MCF 10A (cell line): ENCODE measurements around the gene MICAL3. TPM values are rescaled to one million over a fixed set of nuclear protein-coding genes. Genes with fewer than 3 reads are reported as not detected.

Source experiments
- BruUV-seq: library from RNA; stranded (reverse); fragments of 400-500 nt; replicated peaks from 2 replicates; lab custom pipeline; 2021; lab: Mats Ljungman, UMichigan
- CTCF ChIA-PET: fragments of 300-600 bp; sonication (Branson Sonifier 250); formaldehyde crosslinking; extraction: SDS; loops from one replicate; lab custom pipeline; 2021; ENCODE audit warnings: antibody characterized with exemption, inconsistent platforms; lab: Yijun Ruan, JAX
- POLR2A ChIA-PET: fragments of 300-600, 350-650 bp; sonication (Branson Sonifier 250); formaldehyde crosslinking; extraction: SDS; loops from one replicate; lab custom pipeline; 2020; ENCODE audit warnings: antibody characterized with exemption, inconsistent platforms; lab: Yijun Ruan, JAX
- DNase-seq: peaks from one replicate; pipeline ENCODE4 v3.0.0-alpha.2; 2018; ENCODE audit not compliant: unreplicated experiment
- H3K27ac Mint-ChIP-seq: one replicate; pipeline ENCODE4 v1.8.0; 2022; ENCODE audit warnings: mild to moderate bottlenecking, low read depth, mixed read lengths; ENCODE audit not compliant: unreplicated experiment
- H3K27me3 Mint-ChIP-seq: one replicate; pipeline ENCODE4 v1.8.0; 2022; ENCODE audit warnings: mixed read lengths; ENCODE audit not compliant: insufficient read depth, unreplicated experiment
- H3K36me3 Mint-ChIP-seq: one replicate; pipeline ENCODE4 v1.8.0; 2022; ENCODE audit warnings: mild to moderate bottlenecking, moderate library complexity, mixed read lengths; ENCODE audit not compliant: insufficient read depth, unreplicated experiment
- H3K4me1 Mint-ChIP-seq: one replicate; pipeline ENCODE4 v1.8.0; 2022; ENCODE audit warnings: mixed read lengths; ENCODE audit not compliant: insufficient read depth, unreplicated experiment
- H3K4me3 Mint-ChIP-seq: one replicate; pipeline ENCODE4 v1.8.0; 2022; ENCODE audit warnings: mild to moderate bottlenecking, moderate library complexity, mixed read lengths; ENCODE audit not compliant: unreplicated experiment
- H3K9me3 Mint-ChIP-seq: one replicate; pipeline ENCODE4 v1.8.0; 2022; ENCODE audit warnings: mixed read lengths; ENCODE audit not compliant: unreplicated experiment
- intact Hi-C: fragments of 100-400 bp; cut with micrococcal nuclease; formaldehyde crosslinking; loops from 2 replicates; pipeline ENCODE4 v1.14.1; 2022
- total RNA-seq: library from RNA; stranded (reverse); gene quantifications from 2 replicates; pipeline ENCODE4 v1.2.3, GENCODE V29; 2022
- TF ChIP-seq, protein P1 (sequence below): fragments of 200-600 bp; IDR thresholded peaks from one replicate; pipeline ENCODE4 v1.8.0; 2022; ENCODE audit warnings: antibody characterized with exemption, mild to moderate bottlenecking; ENCODE audit not compliant: unreplicated experiment

The MICAL3 gene
- total RNA-seq, 1 experiment from 2014 or later = 54.1 TPM

DNA sequence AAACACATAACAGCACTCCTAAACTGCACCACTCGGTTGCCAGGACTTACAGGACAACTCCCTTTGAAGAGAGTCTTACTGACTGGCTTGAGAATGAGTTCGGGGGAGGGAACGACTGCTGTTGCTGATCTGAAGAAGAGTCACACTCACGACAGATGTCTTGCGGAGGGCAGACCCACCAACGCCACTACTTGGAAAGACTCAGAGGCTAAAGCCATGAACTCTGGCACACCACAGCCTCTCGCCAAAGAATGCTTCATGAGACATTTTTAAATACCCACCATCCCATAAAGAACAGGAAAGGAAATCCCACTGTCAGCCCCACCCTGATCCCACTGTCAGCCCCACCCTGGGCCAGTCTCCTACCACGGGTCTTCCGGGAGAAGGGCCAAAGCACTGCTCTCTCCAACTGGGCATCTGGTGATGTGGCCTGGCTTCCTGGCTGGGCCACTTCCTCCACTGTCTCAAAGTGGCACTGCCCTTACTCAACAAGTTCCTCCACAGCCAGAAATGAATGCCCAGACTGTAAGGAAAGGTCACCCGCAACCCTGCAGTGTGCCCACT lies 73.6 kb downstream of the MICAL3 start:
- BruUV-seq = no TSS peak
- no peak for DNase-seq
- ChIA-PET CTCF (interaction anchor here (0.7 kb wide), 1 partner anchor 125 kb away, joined by 3 read pairs; no protein-coding TSS in a partner anchor), POLR2A (interaction anchor here (1.1 kb wide), 1 partner anchor 66 kb away, joined by 4 read pairs; no protein-coding TSS in a partner anchor)
- Mint-ChIP-seq H3K36me3 (no peaks in the 10 kb centered on the region), H3K27ac (no peak overlapping the region), H3K9me3 (no peaks in the 10 kb centered on the region), H3K4me3 (no peak overlapping the region), H3K27me3 (no peaks in the 10 kb centered on the region), H3K4me1 (peaks cover 30% of the 10 kb centered on the region)
- TF ChIP-seq, protein P1, sequence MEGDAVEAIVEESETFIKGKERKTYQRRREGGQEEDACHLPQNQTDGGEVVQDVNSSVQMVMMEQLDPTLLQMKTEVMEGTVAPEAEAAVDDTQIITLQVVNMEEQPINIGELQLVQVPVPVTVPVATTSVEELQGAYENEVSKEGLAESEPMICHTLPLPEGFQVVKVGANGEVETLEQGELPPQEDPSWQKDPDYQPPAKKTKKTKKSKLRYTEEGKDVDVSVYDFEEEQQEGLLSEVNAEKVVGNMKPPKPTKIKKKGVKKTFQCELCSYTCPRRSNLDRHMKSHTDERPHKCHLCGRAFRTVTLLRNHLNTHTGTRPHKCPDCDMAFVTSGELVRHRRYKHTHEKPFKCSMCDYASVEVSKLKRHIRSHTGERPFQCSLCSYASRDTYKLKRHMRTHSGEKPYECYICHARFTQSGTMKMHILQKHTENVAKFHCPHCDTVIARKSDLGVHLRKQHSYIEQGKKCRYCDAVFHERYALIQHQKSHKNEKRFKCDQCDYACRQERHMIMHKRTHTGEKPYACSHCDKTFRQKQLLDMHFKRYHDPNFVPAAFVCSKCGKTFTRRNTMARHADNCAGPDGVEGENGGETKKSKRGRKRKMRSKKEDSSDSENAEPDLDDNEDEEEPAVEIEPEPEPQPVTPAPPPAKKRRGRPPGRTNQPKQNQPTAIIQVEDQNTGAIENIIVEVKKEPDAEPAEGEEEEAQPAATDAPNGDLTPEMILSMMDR = no peak
- intact Hi-C loops = no loop called here

DNA sequence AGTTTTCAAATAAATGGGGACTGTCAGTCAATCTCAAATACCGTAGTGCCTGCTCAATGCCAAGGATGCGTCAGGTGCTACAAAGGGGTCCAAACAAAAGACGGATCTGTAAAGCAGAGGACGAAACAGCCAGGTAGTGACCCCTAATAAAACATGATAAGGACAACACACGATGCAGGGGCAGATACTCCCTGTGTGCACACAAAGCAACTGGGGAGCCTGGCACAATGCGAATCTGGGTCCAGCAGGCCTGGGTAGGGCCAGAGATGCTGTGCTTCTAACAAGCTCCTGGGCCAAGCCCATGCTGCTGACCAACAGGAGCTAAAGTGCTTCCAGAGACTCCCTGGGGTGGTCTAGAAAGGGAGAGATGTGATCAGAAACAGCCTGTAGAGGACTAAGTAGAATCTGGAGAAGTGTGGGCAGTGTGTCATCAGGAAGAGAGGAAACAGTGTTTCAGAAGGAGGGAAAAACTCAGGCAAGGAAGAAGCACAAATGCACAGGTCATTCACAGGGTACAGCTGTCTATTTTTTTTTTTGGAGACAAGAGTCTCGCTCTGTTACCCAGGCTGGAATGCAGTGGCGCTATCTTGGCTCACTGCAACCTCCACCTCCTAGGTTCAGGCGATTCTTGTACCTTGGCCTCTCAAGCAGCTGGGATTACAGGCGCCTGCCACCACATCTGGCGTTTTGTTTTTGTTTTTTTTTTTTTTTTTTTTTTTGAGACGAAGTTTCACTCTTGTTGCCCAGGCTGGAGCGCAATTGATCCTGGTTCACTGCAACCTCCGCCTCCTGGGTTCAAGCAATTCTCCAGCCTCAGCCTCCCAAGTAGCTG lies 74.5 kb downstream of the MICAL3 start:
- Mint-ChIP-seq H3K27me3 (no peaks in the 10 kb centered on the region), H3K4me1 (peaks cover 30% of the 10 kb centered on the region), H3K9me3 (no peaks in the 10 kb centered on the region), H3K36me3 (no peaks in the 10 kb centered on the region), H3K4me3 (no peak overlapping the region), H3K27ac (no peak overlapping the region)
- TF ChIP-seq, protein P1 = no peak
- no TSS peak for BruUV-seq
- intact Hi-C loops = no loop called here
- ChIA-PET POLR2A (no interaction called here), CTCF (interaction anchor here (0.6 kb wide), 1 partner anchor 21 kb away, joined by 4 read pairs; no protein-coding TSS in a partner anchor)
- DNase-seq = no peak

DNA sequence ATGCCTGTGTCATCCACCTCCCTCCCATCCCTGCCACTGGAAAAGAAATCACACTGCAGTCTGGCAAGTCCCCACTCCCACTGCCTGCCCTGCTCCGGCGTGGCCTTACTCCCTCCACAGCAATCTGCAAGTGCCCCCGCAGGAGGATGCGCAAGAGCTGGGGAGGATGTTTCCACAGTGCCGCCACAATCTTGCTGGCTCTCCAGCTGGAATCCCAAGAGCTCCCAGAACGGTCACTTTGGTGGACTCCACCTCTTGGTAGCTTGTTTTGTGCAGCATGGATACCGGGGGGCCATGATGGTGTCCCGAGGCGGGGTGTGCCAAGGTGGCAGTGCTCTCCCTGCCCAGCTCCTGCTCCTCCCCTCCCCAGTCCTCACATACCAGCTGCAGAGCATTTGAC lies 76.3 kb downstream of the MICAL3 start:
- Mint-ChIP-seq H3K27me3 (no peaks in the 10 kb centered on the region), H3K36me3 (no peaks in the 10 kb centered on the region), H3K9me3 (no peaks in the 10 kb centered on the region), H3K27ac (no peak overlapping the region), H3K4me3 (no peak overlapping the region), H3K4me1 (peaks cover 30% of the 10 kb centered on the region)
- no TSS peak for BruUV-seq
- TF ChIP-seq, protein P1 = no peak
- ChIA-PET CTCF (interaction anchor here (0.5 to 0.8 kb wide), 2 partner anchors 10 to 95 kb away, joined by 3 read pairs; no protein-coding TSS in a partner anchor), POLR2A (no interaction called here)
- no peak for DNase-seq
- intact Hi-C loops = no loop called here

DNA sequence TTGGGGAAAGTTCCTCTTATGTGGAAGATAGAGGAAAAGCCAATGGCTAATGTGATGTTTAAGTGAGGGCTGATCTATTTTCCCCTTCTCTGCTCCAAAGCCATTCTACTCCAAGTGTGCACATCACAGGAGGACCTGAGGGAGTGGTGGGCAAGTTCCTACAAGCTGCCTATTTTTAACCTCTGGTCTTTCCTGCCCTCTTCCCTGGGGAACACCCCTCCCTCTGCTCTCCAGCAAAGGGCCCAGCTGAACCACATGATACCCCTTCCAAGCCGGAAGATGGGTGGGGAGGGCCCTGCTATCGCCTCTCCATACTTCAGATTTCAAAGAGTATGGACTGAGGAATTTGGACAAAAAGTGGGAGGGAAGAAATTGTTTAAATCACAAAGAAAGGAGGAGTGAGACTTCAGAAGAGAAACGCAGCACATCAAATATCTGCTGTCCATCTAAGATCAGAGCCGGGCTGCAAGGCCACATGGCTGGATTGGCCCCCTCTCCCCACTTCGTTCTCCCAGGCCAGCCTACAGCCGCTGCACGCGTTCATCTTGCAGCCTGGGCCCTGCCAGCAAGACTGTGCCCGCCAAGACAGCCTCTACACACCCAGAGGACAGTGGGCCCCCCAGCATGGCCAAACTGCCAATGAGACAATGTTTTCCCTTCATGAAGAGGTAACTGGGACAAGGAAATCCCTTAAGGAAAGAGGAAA lies 77.5 kb downstream of the MICAL3 start:
- DNase-seq = peak; percentile 43
- H3K27ac Mint-ChIP-seq = peak overlapping the region; percentile 19
- TF ChIP-seq, protein P1 = no peak
- H3K9me3 Mint-ChIP-seq = no peaks in the 10 kb centered on the region
- H3K36me3 Mint-ChIP-seq = no peaks in the 10 kb centered on the region
- H3K4me3 Mint-ChIP-seq = no peak overlapping the region
- no peaks in the 10 kb centered on the region for H3K27me3 Mint-ChIP-seq
- intact Hi-C loops = no loop called here
- BruUV-seq = no TSS peak
- POLR2A ChIA-PET = interaction anchor here (0.5 to 1.1 kb wide), 3 partner anchors 9 to 50 kb away, joined by 3 read pairs; no protein-coding TSS in a partner anchor
- peaks cover 34% of the 10 kb centered on the region for H3K4me1 Mint-ChIP-seq
- CTCF ChIA-PET = no interaction called here
